ENCODE results near the gene CNP. TPM values are rescaled to one million over a fixed set of nuclear protein-coding genes. Genes with fewer than 3 reads are reported as not detected.

Gene CNP
- total RNA-seq, 1 experiment from 2014 or later, result 78.5 TPM

GRCh38 chr17:42023524-42024349 is 57.1 kb downstream of the CNP start:
- no peak overlapping the region for H2BK12ac ChIP-seq (ENCODE audit: insufficient read length, low read depth, low read length)
- no peaks in the 10 kb centered on the region for H3K79me2 ChIP-seq (ENCODE audit: insufficient read depth, low read length)
- no peak overlapping the region for H3K56ac ChIP-seq (ENCODE audit: insufficient read length, low read depth, low read length)
- Mint-ChIP-seq H3K36me3 (ENCODE audit: insufficient read depth in 1 of 3, low read depth in 3 of 3) (peaks cover 21 to 41% (median 39%) of the 10 kb centered on the region in 3 experiments), H3K9me3 (no peaks in the 10 kb centered on the region), H3K4me3 (no peak overlapping the region; a peak in 1 of 5 replicates), H3K4me1 (peaks cover 32 to 45% of the 10 kb centered on the region in 2 experiments), H3K27ac (peak overlapping the region in 1 of 3 experiments; percentile 69; a peak in 1 of 7 replicates), H3K27me3 (ENCODE audit: low read depth) (no peaks in the 10 kb centered on the region; the same call in none of the 2 replicates)
- TF ChIP-seq, protein P1, sequence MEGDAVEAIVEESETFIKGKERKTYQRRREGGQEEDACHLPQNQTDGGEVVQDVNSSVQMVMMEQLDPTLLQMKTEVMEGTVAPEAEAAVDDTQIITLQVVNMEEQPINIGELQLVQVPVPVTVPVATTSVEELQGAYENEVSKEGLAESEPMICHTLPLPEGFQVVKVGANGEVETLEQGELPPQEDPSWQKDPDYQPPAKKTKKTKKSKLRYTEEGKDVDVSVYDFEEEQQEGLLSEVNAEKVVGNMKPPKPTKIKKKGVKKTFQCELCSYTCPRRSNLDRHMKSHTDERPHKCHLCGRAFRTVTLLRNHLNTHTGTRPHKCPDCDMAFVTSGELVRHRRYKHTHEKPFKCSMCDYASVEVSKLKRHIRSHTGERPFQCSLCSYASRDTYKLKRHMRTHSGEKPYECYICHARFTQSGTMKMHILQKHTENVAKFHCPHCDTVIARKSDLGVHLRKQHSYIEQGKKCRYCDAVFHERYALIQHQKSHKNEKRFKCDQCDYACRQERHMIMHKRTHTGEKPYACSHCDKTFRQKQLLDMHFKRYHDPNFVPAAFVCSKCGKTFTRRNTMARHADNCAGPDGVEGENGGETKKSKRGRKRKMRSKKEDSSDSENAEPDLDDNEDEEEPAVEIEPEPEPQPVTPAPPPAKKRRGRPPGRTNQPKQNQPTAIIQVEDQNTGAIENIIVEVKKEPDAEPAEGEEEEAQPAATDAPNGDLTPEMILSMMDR (conservative IDR thresholded peaks at IDR 0.05), result no peak
- H3K18ac ChIP-seq (ENCODE audit: insufficient read length, low read depth, low read length), result no peak overlapping the region
- H3K27ac ChIP-seq (ENCODE audit: insufficient read length, low read depth, low read length), result no peak overlapping the region
- DNase-seq, result no peak
- H4K8ac ChIP-seq (replicated peaks; ENCODE audit: insufficient read length, low read depth, low read length), result no peak overlapping the region
- no peaks in the 10 kb centered on the region for H3K4me1 ChIP-seq (ENCODE audit: insufficient read depth, low read length)
- H2BK20ac ChIP-seq (ENCODE audit: low read depth, low read length, poor library complexity, severe bottlenecking), result no peak overlapping the region
- H3K79me1 ChIP-seq (ENCODE audit: insufficient read depth, low read depth, low read length, poor library complexity, severe bottlenecking), result no peaks in the 10 kb centered on the region
- H3K4ac ChIP-seq (ENCODE audit: low read depth, low read length), result no peak overlapping the region
- no peaks in the 10 kb centered on the region for H4K20me1 ChIP-seq (ENCODE audit: control insufficient read depth, insufficient read depth, insufficient read length)
- H3T11ph ChIP-seq (ENCODE audit: low read length), result no peak overlapping the region
- H3K9me3 ChIP-seq (ENCODE audit: control insufficient read depth, low read depth, low read length), result no peaks in the 10 kb centered on the region
- H4K91ac ChIP-seq (ENCODE audit: insufficient read length, low read depth, low read length), result no peak overlapping the region
- H2BK15ac ChIP-seq (ENCODE audit: low read depth, low read length), result no peak overlapping the region
- H3K23ac ChIP-seq (ENCODE audit: insufficient read length, low read depth, low read length), result no peak overlapping the region
- H2AFZ ChIP-seq (ENCODE audit: low read length), result no peak overlapping the region
- H2BK120ac ChIP-seq (ENCODE audit: low read depth, low read length, poor library complexity, severe bottlenecking), result no peak overlapping the region
- H3K27me3 ChIP-seq (ENCODE audit: insufficient read depth, low read length), result no peaks in the 10 kb centered on the region; the same call in 1 of the 2 replicates
- H3K14ac ChIP-seq (ENCODE audit: insufficient read depth, low read length), result no peak overlapping the region
- no peak overlapping the region for H2BK5ac ChIP-seq (ENCODE audit: insufficient read length, low read length)
- no peak overlapping the region for H2AK5ac ChIP-seq (ENCODE audit: insufficient read length, low read length)
- no peak overlapping the region for H3K9ac ChIP-seq (ENCODE audit: extremely low read depth, insufficient read length, low read length)
- no CpG with 5 or more reads among the region's 15 CpGs for WGBS (ENCODE audit: extremely low coverage, insufficient read length, low lambda C conversion rate)
- H3K4me2 ChIP-seq (ENCODE audit: insufficient read depth, insufficient read length, low read length), result no peak overlapping the region
- no peak overlapping the region for H4K5ac ChIP-seq (ENCODE audit: insufficient read length, low read depth, low read length)
- H3K23me2 ChIP-seq (ENCODE audit: insufficient read length, low read depth, low read length, poor library complexity, severe bottlenecking), result peaks cover 2% of the 10 kb centered on the region
